SU-DHL-6 (cell line): Measurements from ENCODE around the gene NFATC1.
A peak's percentile ranks its signal among the peaks of the same experiment; 100 is the strongest.

ENCODE experiments used
- H2AFZ ChIP-seq: fragments of 200-600 bp; sonication (generic); 2 replicates; pipeline ENCODE4 v1.6.1; 2014; ENCODE audit warnings: low read depth, mild to moderate bottlenecking, moderate library complexity, mixed read lengths, antibody characterized with exemption, low read length; ENCODE audit not compliant: severe bottlenecking
- H3F3A ChIP-seq: fragments of 200-600 bp; shearing (Covaris generic); 2 replicates; pipeline ENCODE4 v1.6.0; 2016; ENCODE audit warnings: antibody characterized with exemption, mild to moderate bottlenecking; ENCODE audit not compliant: insufficient read depth
- H3K27ac ChIP-seq: fragments of 200-600 bp; sonication (generic); 2 replicates; pipeline ENCODE4 v1.5.1; 2016; ENCODE audit warnings: low read depth, mild to moderate bottlenecking, low read length, moderate library complexity, mixed read lengths
- H3K27me3 ChIP-seq: fragments of 200-600 bp; sonication (generic), shearing (Covaris generic); 2 replicates; pipeline ENCODE4 v1.6.0; 2014; ENCODE audit warnings: mild to moderate bottlenecking, low read length
- H3K36me3 ChIP-seq: fragments of 200-600 bp; sonication (generic); 2 replicates; pipeline ENCODE4 v1.6.1; 2014; ENCODE audit warnings: mild to moderate bottlenecking, low read length, mixed read lengths
- H3K4me2 ChIP-seq: fragments of 300-600, 200-600 bp; shearing (Covaris generic), sonication (generic); 2 replicates; pipeline ENCODE4 v1.6.0; 2014; ENCODE audit warnings: low read length, low read depth, mild to moderate bottlenecking; ENCODE audit not compliant: poor library complexity, severe bottlenecking
- H3K4me3 ChIP-seq: fragments of 200-600 bp; sonication (generic); 2 replicates; pipeline ENCODE4 v1.5.1; 2014; ENCODE audit warnings: antibody characterized with exemption, low read length, mild to moderate bottlenecking, mixed read lengths; ENCODE audit not compliant: insufficient read depth, poor library complexity, severe bottlenecking
- H3K79me2 ChIP-seq: fragments of 200-600 bp; sonication (generic); 2 replicates; pipeline ENCODE4 v1.6.1; 2014; ENCODE audit warnings: mild to moderate bottlenecking, low read length, moderate library complexity; ENCODE audit not compliant: insufficient read depth
- H3K9ac ChIP-seq: fragments of 200-600 bp; sonication (generic); 2 replicates; pipeline ENCODE4 v1.7.0; 2014; ENCODE audit warnings: mild to moderate bottlenecking, low read length
- H3K9me2 ChIP-seq: fragments of 200-600 bp; sonication (generic); replicated peaks from 2 replicates; pipeline ENCODE4 v1.6.1; 2014; ENCODE audit warnings: low read length; ENCODE audit not compliant: insufficient read depth
- H3K9me3 ChIP-seq: fragments of 200-600 bp; sonication (generic); 2 replicates; pipeline ENCODE4 v1.6.1; 2014; ENCODE audit warnings: low read length, mixed read lengths; ENCODE audit not compliant: insufficient read depth
- H4K20me1 ChIP-seq: fragments of 200-600 bp; sonication (generic); 2 replicates; pipeline ENCODE4 v1.6.1; 2014; ENCODE audit warnings: low read depth, mild to moderate bottlenecking, antibody characterized with exemption, low read length, moderate library complexity, mixed read lengths
- CTCF ChIP-seq: fragments of 200-600 bp; sonication (generic); IDR thresholded peaks from one replicate; pipeline ENCODE4 v1.5.1; 2017; ENCODE audit warnings: antibody characterized with exemption, mild to moderate bottlenecking, low read length, moderate library complexity; ENCODE audit not compliant: insufficient read depth, poor library complexity, severe bottlenecking
- EZH2phosphoT487 ChIP-seq: fragments of 200-600 bp; sonication (generic), shearing (Covaris generic); conservative IDR thresholded peaks from 2 replicates; pipeline ENCODE4 v1.6.1; 2018; ENCODE audit warnings: mild to moderate bottlenecking, antibody characterized with exemption, low read length, moderate library complexity, mixed read lengths

The NFATC1 gene

DNA sequence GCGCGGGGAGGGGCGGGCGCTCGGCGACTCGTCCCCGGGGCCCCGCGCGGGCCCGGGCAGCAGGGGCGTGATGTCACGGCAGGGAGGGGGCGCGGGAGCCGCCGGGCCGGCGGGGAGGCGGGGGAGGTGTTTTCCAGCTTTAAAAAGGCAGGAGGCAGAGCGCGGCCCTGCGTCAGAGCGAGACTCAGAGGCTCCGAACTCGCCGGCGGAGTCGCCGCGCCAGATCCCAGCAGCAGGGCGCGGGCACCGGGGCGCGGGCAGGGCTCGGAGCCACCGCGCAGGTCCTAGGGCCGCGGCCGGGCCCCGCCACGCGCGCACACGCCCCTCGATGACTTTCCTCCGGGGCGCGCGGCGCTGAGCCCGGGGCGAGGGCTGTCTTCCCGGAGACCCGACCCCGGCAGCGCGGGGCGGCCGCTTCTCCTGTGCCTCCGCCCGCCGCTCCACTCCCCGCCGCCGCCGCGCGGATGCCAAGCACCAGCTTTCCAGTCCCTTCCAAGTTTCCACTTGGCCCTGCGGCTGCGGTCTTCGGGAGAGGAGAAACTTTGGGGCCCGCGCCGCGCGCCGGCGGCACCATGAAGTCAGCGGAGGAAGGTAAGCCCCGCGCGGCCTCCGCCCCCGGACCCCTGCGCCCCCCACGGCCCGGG, at the start of gene NFATC1:
TSS of gene NFATC1 (plus strand) at position 170 of the 644 bp plus-strand sequence. CDS start at position 465, 295 bp downstream.
- Histone ChIP-seq H3K27me3 (no peaks in the 10 kb centered on the region), H3K9ac (peak within 1 kb of the TSS; percentile 58)

GRCh38 chr18:79345981-79346380, 49.7 kb upstream of the NFATC1 start:
- H3K27me3 ChIP-seq: no peaks in the 10 kb centered on the region
- no peaks in the 10 kb centered on the region for H3F3A ChIP-seq
- no peaks in the 10 kb centered on the region for H3K79me2 ChIP-seq
- H3K4me3 ChIP-seq: no peak overlapping the region
- no peaks in the 10 kb centered on the region; the same call in 1 of the 2 replicates for H3K36me3 ChIP-seq
- TF ChIP-seq CTCF: no peak
- TF ChIP-seq EZH2phosphoT487: no peak
- no peaks in the 10 kb centered on the region for H3K9me2 ChIP-seq
- H3K9ac ChIP-seq: no peak overlapping the region
- H2AFZ ChIP-seq: no peak overlapping the region
- H3K9me3 ChIP-seq: no peaks in the 10 kb centered on the region
- H4K20me1 ChIP-seq: no peaks in the 10 kb centered on the region
- H3K4me2 ChIP-seq: no peak overlapping the region
- H3K27ac ChIP-seq: no peak overlapping the region

More for the DNA sequence above, at the start of gene NFATC1:
- Histone ChIP-seq H3K9me2 (no peaks in the 10 kb centered on the region), H3K36me3 (no peaks in the 10 kb centered on the region), H3K79me2 (no peaks in the 10 kb centered on the region; the same call in 1 of the 2 replicates), H3F3A (peaks cover 21% of the 10 kb centered on the region), H4K20me1 (no peaks in the 10 kb centered on the region), H2AFZ (no peak within 1 kb of the TSS), H3K27ac (peak within 1 kb of the TSS; percentile 22; the same call in 1 of the 2 replicates), H3K4me3 (peak within 1 kb of the TSS; percentile 57), H3K9me3 (no peaks in the 10 kb centered on the region), H3K4me2 (peak within 1 kb of the TSS; percentile 68)
- TF ChIP-seq EZH2phosphoT487 (no peak), CTCF (no peak)

DNA sequence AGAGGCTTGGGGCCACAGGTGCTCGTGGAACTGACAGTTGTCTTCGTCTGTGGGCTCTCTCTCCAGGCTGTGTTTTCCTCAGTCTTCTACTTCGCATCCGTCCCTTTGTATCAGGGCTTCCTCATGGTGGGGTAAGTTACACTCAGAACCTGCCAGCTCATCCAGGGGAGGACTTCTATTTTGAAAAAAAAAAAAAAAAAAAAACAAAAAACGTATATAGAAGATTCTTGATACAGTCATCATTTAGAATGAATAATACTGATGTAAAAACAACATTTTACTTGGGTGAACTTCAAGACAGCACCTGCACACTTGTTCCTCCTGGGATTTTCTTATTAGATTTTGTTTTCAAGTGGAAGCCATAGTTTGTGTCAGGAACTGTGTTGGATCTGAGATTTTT, 47.7 kb upstream of the NFATC1 start:
- Histone ChIP-seq H3K4me3 (no peak overlapping the region), H3K9me2 (no peaks in the 10 kb centered on the region), H3K9me3 (no peaks in the 10 kb centered on the region), H4K20me1 (no peaks in the 10 kb centered on the region), H3K9ac (no peak overlapping the region), H3K4me2 (no peak overlapping the region), H3K36me3 (no peaks in the 10 kb centered on the region; the same call in 1 of the 2 replicates), H3K27me3 (no peaks in the 10 kb centered on the region), H3K27ac (no peak overlapping the region), H2AFZ (no peak overlapping the region), H3F3A (no peaks in the 10 kb centered on the region), H3K79me2 (no peaks in the 10 kb centered on the region)
- TF ChIP-seq EZH2phosphoT487 (no peak), CTCF (no peak)
